Body of pancreas (tissue), 4 donors: ENCODE measurements around the gene TNIK. TPM values are rescaled to one million over a fixed set of nuclear protein-coding genes. Genes with fewer than 3 reads are reported as not detected.
"Not testable (repeated sequence)": the region's sequence is repeated elsewhere in the genome, so short reads cannot be mapped to it uniquely, and the experiment has no call there.

Experiments used
- ATAC-seq: fragments of 150-250 bp; one replicate; pipeline ENCODE4 v1.9.1; 2016
- DNase-seq, 4 donors: peaks; one replicate each; pipeline ENCODE4 v3.0.0-alpha.2; 2019
- H3K27ac ChIP-seq, 4 donors: fragments of 200-600 bp; sonication (generic); 1 replicate in 3 of 4; 2 replicates in 1 of 4; pipeline versions ENCODE4 v1.5.1 to v1.6.1; 2016 to 2019; ENCODE audit warnings: mild to moderate bottlenecking in 1 of 4, mixed read lengths in 1 of 4, moderate library complexity in 1 of 4
- H3K27me3 ChIP-seq, 2 donors: fragments of 200-600 bp; sonication (generic); one replicate each; pipeline ENCODE4 v1.6.0; 2016; ENCODE audit warnings: mild to moderate bottlenecking in 1 of 2
- H3K36me3 ChIP-seq, 2 donors: fragments of 200-600 bp; sonication (generic); replicated peaks in 1 of 2; 2 replicates each; pipeline ENCODE4 v1.5.1; 2016; ENCODE audit warnings: low read depth in 2 of 2; ENCODE audit not compliant: insufficient read depth in 1 of 2
- H3K4me1 ChIP-seq: fragments of 200-600 bp; sonication (generic); one replicate; pipeline ENCODE4 v1.6.0; 2016
- H3K4me3 ChIP-seq, 2 donors: fragments of 200-600 bp; sonication (generic); 1 replicate in 1 of 2; 2 replicates in 1 of 2; pipeline ENCODE4 v1.5.1; 2016 to 2019
- H3K9me3 ChIP-seq, 3 donors: fragments of 200-600 bp; sonication (generic); 1 replicate in 2 of 3; 2 replicates in 1 of 3; pipeline ENCODE4 v1.5.1; 2016
- POLR2A ChIP-seq, 3 donors: fragments of 450-650 bp; IDR thresholded peaks; one replicate each; pipeline ENCODE4 v1.6.1; 2016; ENCODE audit warnings: antibody characterized with exemption in 3 of 3, mild to moderate bottlenecking in 2 of 3
- WGBS, 2 donors: methylation state at CpG; one replicate each; pipeline ENCODE4 v1.1.5; 2017; 5-methylcytosine and 5-hydroxymethylcytosine counted together
- intact Hi-C: fragments of 100-400 bp; cut with DNase I; formaldehyde crosslinking; loops from one replicate; pipeline ENCODE4 v1.15.1; 2023
- total RNA-seq, 2 donors: library from RNA; depleted of rRNA; stranded (reverse); fragments of >200 nt; gene quantifications; one replicate each; pipeline ENCODE4 v1.1.0, GENCODE V29; 2016
- TF ChIP-seq, protein P1 (sequence below), 7 experiments: fragments of 450-650 bp in 4 of 7; fragments of 200-600 bp in 3 of 7; sonication (generic) in 3 of 7; IDR thresholded peaks; one replicate each; pipeline ENCODE4 v1.5.1; 2016 to 2019; ENCODE audit warnings: antibody characterized with exemption in 7 of 7

The TNIK gene
- total RNA-seq, 2 donors from 2014 or later: 7.6 to 9.6 TPM

DNA sequence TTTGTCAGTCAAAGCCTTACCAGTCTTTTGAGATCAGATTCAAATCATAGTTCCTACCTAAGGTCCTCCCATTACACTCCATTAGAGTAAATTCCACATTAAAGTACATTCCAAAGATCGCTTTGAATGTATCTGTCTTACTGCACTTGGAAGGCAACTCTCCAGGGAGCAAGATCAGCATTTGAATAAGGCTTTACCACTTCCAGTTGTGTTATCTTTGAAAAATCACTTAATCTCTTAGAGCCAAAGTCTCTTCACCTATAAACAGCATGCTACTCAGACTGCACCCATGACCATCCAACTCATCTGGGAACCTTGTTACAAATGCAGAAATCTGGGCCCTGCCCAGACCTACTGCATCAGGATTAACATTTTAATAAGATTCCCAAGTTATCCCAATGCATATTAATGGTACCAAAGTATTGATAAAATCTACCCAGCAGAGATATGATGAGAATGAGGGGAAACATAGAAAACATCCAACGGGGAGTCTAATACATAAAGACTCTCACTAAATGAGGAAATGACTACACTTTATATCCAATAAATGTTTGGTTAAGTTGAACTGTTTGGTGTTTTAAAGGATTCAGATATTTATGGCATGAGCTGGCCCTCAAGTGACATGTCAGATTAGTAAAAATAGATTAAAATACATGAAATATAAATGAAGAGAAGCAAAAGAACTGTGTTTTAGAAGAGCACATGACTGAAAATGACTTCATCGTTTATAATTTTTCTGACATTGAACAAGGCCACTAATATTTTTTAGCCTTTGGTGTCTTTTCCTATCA is 75.9 kb downstream of the TNIK start:
- intact Hi-C loops: no loop called here
- H3K27me3 ChIP-seq: no peaks in the 10 kb centered on the region
- no peaks in the 10 kb centered on the region for H3K9me3 ChIP-seq
- ATAC-seq: no peak
- H3K36me3 ChIP-seq: no peaks in the 10 kb centered on the region
- H3K4me3 ChIP-seq: no peak overlapping the region
- no peaks in the 10 kb centered on the region for H3K4me1 ChIP-seq
- H3K27ac ChIP-seq: peak overlapping the region in 1 of 4 donors; percentile 50
- TF ChIP-seq POLR2A (IDR thresholded peaks at IDR 0.05): no peak
- TF ChIP-seq, protein P1, sequence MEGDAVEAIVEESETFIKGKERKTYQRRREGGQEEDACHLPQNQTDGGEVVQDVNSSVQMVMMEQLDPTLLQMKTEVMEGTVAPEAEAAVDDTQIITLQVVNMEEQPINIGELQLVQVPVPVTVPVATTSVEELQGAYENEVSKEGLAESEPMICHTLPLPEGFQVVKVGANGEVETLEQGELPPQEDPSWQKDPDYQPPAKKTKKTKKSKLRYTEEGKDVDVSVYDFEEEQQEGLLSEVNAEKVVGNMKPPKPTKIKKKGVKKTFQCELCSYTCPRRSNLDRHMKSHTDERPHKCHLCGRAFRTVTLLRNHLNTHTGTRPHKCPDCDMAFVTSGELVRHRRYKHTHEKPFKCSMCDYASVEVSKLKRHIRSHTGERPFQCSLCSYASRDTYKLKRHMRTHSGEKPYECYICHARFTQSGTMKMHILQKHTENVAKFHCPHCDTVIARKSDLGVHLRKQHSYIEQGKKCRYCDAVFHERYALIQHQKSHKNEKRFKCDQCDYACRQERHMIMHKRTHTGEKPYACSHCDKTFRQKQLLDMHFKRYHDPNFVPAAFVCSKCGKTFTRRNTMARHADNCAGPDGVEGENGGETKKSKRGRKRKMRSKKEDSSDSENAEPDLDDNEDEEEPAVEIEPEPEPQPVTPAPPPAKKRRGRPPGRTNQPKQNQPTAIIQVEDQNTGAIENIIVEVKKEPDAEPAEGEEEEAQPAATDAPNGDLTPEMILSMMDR (IDR thresholded peaks at IDR 0.05): no peak
- no peak for DNase-seq
- 83 to 86% methylated on average over 3 of the region's 3 CpGs for WGBS, 2 donors

DNA sequence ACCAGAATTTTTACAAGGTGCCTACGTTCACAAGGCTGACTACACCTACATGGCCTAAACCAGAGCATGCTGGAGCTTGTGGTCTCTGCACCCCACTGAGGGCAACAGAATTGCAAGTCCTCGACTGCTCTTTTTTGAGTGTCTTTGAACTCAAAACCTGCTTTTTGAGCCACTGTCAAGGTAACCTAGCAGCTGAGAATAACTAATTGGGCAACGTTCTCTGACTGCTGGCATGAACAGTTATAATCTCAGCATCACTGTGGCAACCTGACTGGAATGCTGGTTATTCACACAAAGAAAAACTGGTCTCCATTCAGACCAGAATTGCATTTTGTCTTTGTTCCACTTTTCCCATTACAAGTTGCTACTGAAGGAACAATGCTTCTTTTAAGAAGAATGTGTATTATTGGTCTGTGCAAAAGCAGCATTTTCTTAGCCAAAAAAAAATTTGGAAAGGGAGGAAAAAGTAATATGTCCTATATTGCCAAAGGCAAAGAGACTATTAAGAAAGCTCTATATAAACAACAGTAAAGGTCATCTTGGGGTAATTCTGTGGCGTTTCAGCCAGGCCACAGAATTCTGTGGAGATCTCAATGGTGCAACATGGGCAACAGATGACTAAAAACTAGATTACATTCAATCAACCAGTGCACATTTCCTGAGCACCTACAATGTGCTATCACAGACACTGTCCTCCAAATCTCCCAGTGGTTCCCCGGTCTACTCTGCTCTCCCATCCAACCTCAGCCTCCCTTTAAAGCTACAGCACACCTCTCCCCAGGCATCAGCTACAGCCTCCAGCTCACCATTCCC is 76.8 kb downstream of the TNIK start:
- peak; percentile 71 for ATAC-seq
- 59 to 72% methylated on average over 5 of the region's 5 CpGs for WGBS, 2 donors

DNA sequence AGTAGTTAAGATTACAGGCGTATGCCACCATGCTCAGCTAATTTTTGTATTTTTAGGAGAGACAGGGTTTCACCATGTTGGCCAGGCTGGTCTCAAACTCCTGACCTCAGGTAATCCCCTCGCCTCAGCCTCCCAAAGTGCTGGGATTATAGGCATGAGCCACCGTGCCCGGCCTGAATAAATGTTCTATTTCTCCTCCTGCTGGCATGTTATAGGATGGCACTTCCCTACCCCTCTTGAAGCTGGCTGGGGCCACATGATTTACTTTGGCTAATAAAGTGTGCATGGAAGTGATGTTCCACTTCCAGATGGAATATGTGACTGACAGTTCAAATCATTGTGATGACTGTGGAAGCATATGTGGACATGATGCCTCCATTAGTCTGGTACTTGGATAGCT is 77.9 kb downstream of the TNIK start:
- not testable (repeated sequence) for ATAC-seq

More for the DNA sequence above, 76.8 kb downstream of the TNIK start:
- intact Hi-C loops: no loop called here
- Histone ChIP-seq H3K27me3 (no peaks in the 10 kb centered on the region), H3K27ac (peak overlapping the region in 1 of 4 donors; percentile 50), H3K4me1 (no peaks in the 10 kb centered on the region), H3K9me3 (no peaks in the 10 kb centered on the region), H3K36me3 (no peaks in the 10 kb centered on the region), H3K4me3 (no peak overlapping the region)
- peak in 1 of 4 donors; percentile 27 for DNase-seq
- TF ChIP-seq, protein P1 (IDR thresholded peaks at IDR 0.05): no peak
- TF ChIP-seq POLR2A (IDR thresholded peaks at IDR 0.05): no peak

DNA sequence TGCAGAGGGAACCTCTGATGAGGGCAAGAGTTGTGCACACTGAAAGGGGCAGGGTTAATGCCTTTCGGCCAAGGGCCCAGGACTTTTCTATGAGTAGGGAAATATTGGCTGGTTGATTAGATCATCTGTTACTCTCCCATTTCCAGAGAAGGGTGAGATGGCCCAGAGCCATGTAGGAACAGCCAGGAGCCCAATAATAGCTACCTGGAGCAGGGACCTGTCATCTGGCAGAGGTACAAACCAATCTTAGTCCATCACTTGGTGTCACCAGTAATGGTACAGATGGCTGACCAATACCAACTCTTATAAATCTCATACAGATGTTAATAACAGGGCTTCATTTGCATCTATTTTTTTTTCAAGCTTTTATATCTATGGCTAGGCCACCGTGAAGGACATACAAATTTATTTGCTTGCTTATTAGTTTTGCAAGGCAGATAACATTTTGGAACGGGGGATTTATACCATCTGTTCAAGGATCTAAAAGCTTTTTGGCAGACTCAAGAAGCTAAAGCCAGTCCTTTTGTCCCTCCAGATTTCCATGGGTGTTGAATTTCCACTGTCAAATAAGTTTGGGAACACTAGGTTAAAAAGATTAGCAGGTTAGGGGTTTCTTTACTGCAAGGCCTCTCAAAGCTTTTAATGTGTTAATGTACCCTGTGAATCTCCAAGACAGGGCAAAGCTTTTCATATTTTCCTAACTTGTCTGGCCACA is 79.3 kb downstream of the TNIK start:
- intact Hi-C loops: no loop called here
- H3K9me3 ChIP-seq: no peaks in the 10 kb centered on the region
- no peak for ATAC-seq
- no peaks in the 10 kb centered on the region for H3K27me3 ChIP-seq
- 44 to 53% methylated on average over 3 of the region's 3 CpGs for WGBS, 2 donors
- TF ChIP-seq, protein P1 (IDR thresholded peaks at IDR 0.05): no peak
- no peak for TF ChIP-seq POLR2A (IDR thresholded peaks at IDR 0.05)
- no peak overlapping the region for H3K4me3 ChIP-seq
- DNase-seq: peak in 2 of 4 donors; percentile 27 to 30
- peaks cover 7% of the 10 kb centered on the region for H3K4me1 ChIP-seq
- H3K27ac ChIP-seq: no peak overlapping the region
- H3K36me3 ChIP-seq: no peaks in the 10 kb centered on the region

More for the DNA sequence above, 77.9 kb downstream of the TNIK start:
- WGBS, 2 donors: 87 to 95% methylated on average over 4 of the region's 4 CpGs
- intact Hi-C loops, H3K27me3 ChIP-seq, DNase-seq, H3K9me3 ChIP-seq, H3K4me3 ChIP-seq, H3K4me1 ChIP-seq, H3K36me3 ChIP-seq, H3K27ac ChIP-seq: not testable (repeated sequence)
- TF ChIP-seq, protein P1 (IDR thresholded peaks at IDR 0.05): peak in 1 of 7 experiments; percentile 31
